MV-4-11 (cell line): Measurements from ENCODE around the gene ARAP2.

ENCODE experiments used
- DNase-seq: peaks from one replicate; lab custom pipeline; 2025; lab: John Stamatoyannopoulos, UW

The ARAP2 gene

DNA sequence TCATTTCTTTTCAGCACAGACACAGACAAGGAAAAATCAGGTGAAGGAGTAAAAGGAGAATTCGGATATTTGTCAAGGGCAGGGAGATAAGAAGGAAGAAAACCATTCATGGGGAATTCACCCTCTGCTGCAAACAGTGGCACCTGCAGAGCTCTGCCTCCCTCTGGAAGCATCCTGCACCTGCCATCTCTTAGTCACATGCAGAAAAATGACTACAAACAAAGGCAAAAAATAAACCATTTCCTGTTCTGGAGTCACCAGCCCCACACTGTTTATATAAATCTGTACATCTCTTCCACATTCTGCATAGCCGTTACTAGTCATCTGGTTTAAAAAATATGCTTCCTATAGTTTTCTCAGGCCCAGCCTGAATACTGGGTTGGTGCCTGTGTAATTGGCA is 205.3 kb downstream of the ARAP2 start:
- no peak for DNase-seq

DNA sequence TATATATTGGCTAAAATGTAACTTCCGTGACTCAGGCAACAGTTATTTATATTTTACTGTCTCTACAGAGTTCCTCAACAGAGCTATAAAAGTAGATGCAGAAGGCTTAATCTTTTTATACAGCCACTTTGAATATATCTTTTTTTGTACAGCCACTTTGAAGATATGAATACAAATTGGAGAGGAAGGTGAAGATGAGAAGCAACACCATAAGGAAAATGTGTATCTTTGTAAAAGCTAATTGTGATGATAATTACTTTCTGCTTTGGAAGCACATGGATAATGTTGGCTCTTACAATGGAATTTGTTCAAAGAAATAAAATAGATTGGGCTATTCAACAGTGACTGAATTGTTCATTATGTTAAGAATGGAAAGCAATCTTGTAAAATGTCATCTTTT is 205.8 kb downstream of the ARAP2 start:
- DNase-seq: no peak

DNA sequence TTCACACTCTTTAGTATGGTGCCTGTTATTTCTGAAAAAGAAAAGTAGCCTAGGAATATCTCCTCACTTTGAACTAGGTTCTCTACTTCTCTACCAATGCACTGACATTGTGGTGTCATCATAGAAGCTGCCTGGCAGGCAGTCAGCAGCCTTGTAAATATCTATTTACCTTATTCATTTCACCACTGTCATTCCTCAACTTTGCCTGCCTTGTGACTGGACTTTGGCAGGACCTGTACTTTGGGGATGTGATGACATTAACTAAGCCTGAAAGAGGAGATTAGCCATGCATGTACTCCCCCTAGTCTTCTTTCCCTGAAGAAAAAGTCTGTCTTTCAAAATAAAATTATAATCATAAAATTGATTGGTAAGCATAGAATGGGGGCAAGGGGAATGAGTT is 207.2 kb downstream of the ARAP2 start:
- DNase-seq: no peak

DNA sequence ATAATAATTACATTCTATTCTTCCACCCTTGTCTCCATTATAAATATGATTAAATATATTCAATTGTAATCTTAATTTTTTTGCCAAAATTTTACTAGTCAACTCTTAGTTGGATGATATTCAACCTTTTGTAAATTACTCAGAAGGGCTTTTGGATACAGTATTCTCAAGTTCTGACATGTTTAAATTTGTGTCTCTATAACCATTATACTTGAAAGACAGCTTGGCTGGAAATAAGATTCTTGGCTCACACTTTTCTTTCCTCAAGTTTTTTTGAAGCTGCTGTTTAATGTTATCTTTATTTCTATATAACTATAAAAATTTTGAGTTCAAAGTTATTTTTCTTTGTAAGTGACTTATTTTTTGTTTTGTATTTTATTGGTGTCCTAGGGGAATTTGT is 214.4 kb downstream of the ARAP2 start:
- DNase-seq: no peak

DNA sequence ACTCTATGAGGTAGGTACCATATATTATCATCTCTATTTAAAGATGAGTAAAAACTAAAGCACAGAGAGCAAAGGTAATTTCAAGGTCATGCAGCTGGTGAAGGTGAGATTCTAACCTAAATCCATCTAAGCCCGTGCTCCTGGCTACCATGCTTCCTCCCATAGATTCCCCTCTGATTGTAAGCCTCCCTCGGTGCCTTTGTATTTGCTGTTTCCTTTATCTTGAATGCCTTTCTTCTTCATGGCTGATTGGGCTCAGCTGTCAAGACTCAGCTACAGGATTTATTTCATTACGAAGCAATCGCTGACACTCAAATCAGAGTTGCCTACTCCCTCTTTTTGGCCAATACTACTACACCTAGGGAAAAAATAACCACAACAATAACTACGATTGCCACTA is 217.1 kb downstream of the ARAP2 start:
- no peak for DNase-seq

DNA sequence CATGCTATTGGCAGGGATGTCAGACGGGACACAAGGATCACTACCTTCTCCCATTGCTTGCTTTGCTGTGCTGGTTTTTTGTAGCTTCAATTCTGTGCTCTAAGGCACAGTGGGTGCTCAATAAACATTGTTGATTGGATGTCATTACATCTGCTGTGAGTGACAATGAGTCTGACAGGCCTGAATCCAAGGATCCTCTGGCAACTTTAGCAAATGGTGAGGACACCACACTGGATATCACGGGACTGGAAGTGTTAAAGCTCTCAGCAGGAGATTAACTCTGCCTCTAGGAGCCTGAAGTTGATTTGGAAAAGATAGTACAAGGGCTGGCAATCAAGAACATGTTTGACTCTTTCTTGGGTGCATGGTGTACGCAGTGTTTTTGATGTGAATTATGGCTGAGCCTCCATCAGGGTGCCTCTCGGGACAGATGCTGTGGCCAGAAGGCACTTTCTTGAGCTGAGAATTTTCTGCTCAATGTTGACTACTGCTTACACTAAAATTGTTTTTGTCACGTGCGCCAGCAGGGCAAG is 217.9 kb downstream of the ARAP2 start:
- no peak for DNase-seq

DNA sequence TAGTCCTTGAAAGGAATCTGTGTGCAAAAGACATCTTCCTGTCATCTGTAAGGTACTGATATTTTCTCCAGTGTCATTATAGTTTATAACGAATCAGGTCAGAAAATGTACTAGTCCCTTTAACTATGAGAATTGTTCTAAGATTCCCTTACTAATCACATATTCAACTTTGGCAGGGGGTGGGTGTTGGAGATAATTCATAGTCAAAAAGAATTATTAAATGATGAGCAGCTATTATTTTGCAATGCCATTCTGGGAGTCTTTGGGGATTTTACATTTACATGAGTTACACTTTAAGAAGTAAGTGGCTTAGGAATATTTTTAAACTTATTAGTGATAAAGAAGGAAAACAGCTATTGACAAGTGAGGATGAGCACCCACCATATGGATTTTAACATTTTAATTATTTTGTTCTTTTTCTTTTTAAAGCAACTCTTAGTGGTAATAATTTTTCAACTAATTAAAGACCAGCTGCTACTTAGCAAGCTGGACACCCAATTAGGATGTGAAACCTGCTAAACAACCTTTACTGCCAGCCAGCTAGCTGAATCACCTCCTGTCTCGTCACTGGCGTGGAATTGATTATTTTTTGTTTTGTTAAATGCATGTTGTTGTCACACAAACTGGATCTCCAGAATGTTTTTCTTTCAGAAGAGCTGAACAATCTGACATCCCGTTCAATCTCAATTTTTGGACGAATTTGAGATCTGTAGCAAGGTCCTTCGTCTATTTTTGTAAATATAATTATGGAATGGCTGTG is 219.2 kb downstream of the ARAP2 start:
- no peak for DNase-seq

DNA sequence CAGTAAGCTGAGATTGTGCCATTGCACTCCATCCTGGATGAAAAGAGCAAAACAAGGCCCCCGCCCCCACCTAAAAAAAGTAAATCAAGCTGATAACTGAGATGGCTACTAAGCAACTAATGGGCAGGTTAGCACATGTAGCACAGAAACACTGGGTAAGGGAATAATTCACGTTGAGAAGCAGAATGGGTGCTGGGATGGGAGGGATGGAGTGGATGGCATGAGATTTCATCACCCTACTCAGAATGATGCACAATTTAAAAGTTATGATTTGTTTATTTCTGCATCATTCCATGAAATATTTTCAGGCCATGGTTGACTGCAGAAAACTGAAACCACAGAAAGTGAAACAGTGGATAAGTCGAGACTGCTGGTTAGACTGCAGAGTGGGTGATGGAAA is 224.0 kb downstream of the ARAP2 start:
- no peak for DNase-seq
